Psoas muscle (tissue), 8 donors: Measurements from ENCODE around the gene LIMS1. TPM values are rescaled to one million over a fixed set of nuclear protein-coding genes. Genes with fewer than 3 reads are reported as not detected.

Source experiments
- ATAC-seq, 4 donors: fragments of 200-7000 bp; cut with Tn5 transposase; one replicate each; pipeline ENCODE4 v1.9.1; 2020; ENCODE audit warnings: moderate library complexity in 3 of 4, mild to moderate bottlenecking in 2 of 4
- DNase-seq, 2 donors: peaks; one replicate each; pipeline ENCODE4 v3.0.0-alpha.2; 2020
- H3K27ac ChIP-seq: fragments of 200-600 bp; one replicate; pipeline ENCODE4 v1.8.0; 2022
- H3K27me3 ChIP-seq, 3 donors: fragments of 200-600 bp in 1 of 3; one replicate each; pipeline versions ENCODE4 v1.6.1 to v1.8.0; 2013 to 2022; ENCODE audit warnings: low read length in 2 of 3, mild to moderate bottlenecking in 2 of 3, moderate library complexity in 1 of 3; ENCODE audit not compliant: insufficient read depth in 3 of 3
- H3K36me3 ChIP-seq, 2 donors: fragments of 200-600 bp in 1 of 2; one replicate each; pipeline versions ENCODE4 v1.6.1 to v1.8.0; 2013 to 2022; ENCODE audit warnings: low read depth in 1 of 2, mild to moderate bottlenecking in 1 of 2, moderate library complexity in 1 of 2; ENCODE audit not compliant: insufficient read depth in 1 of 2
- H3K4me1 ChIP-seq: fragments of 200-600 bp; one replicate; pipeline ENCODE4 v1.8.0; 2022
- H3K4me3 ChIP-seq: fragments of 200-600 bp; one replicate; pipeline ENCODE4 v1.8.0; 2022; ENCODE audit warnings: mild to moderate bottlenecking
- H3K9me3 ChIP-seq: fragments of 200-600 bp; one replicate; pipeline ENCODE4 v1.8.0; 2022
- CTCF ChIP-seq: fragments of 200-600 bp; IDR thresholded peaks from one replicate; pipeline ENCODE4 v1.8.0; 2022; ENCODE audit warnings: antibody characterized with exemption
- WGBS, 3 donors: extraction: QIAGEN DNeasy Blood & Tissue Kit; methylation state at CpG; one replicate each; pipeline versions ENCODE4 v1.1.6 to v1.1.7; 2013; 5-methylcytosine and 5-hydroxymethylcytosine counted together
- intact Hi-C, 2 donors: fragments of 100-400 bp; cut with DNase I; formaldehyde crosslinking; loops; one replicate each; pipeline versions ENCODE4 v1.11.0 to v1.14.2; 2022
- polyA plus RNA-seq, 3 donors: library from polyadenylated mRNA; stranded (reverse); fragments of 200-250 nt; gene quantifications; one replicate each; pipeline ENCODE4 v1.2.3, GENCODE V29; 2013
- total RNA-seq, 4 donors: library from RNA; stranded (reverse); fragmentation: NEBNext Ultra II Directional in 2 of 4; extraction: Animal tissue kit (Norgen Biotek cat#: 25700) in 2 of 4; gene quantifications; one replicate each; pipeline versions ENCODE4 v1.2.1 to v1.2.4, GENCODE V29; 2021 to 2023
- donor health status: healthy with polysubstance abuse.
- donor health status: DM: no; HTN: no; CAD: no; lungs with moderate emphysema.
- donor health status: Bipolar disorder and iron deficiency.
- donor health status: healthy.
- donor health status: DM: yes; HTN: yes; CAD: no.
- donor health status: DM: no; HTN: no; CAD: no.
- donor health status: DM: no; HTN: no; CAD: no.
- donor health status: DM: yes; HTN: yes; CAD: no.

Gene LIMS1
- total and polyA plus RNA-seq, 7 donors: 50.5 to 287 (median 180) TPM

- Histone ChIP-seq H3K27ac (peak overlapping the region; percentile 79), H3K27me3 (no peaks in the 10 kb centered on the region), H3K4me3 (no peak overlapping the region), H3K36me3 (no peaks in the 10 kb centered on the region), H3K4me1 (peaks cover 49% of the 10 kb centered on the region), H3K9me3 (no peaks in the 10 kb centered on the region)
- intact Hi-C loops: loop anchor here in 1 of 2 donors (5.0 to 10.0 kb wide), 2 partner anchors 51 to 141 kb away; partner anchors contain the start of gene GCC2
- DNase-seq (no peak), ATAC-seq (no peak)
- no peak for TF ChIP-seq CTCF
- WGBS, 3 donors: 79 to 90% (median 84%) methylated on average over 7 of the region's 7 CpGs
Measured at GRCh38 chr2:108586116-108586515, 51.8 kb downstream of the LIMS1 start.

GRCh38 chr2:108586631-108587030 lies 52.4 kb downstream of the LIMS1 start:
- no peak overlapping the region for H3K4me3 ChIP-seq
- H3K36me3 ChIP-seq: no peaks in the 10 kb centered on the region
- no peak for TF ChIP-seq CTCF
- DNase-seq (no peak), ATAC-seq (no peak)
- intact Hi-C loops: loop anchor here in 1 of 2 donors (5.0 to 10.0 kb wide), 2 partner anchors 51 to 142 kb away; partner anchors contain the start of gene GCC2
- 35 to 44% (median 35%) methylated on average over 5 of the region's 5 CpGs for WGBS, 3 donors
- peaks cover 50% of the 10 kb centered on the region for H3K4me1 ChIP-seq
- no peaks in the 10 kb centered on the region for H3K9me3 ChIP-seq
- H3K27ac ChIP-seq: peak overlapping the region; percentile 79
- no peaks in the 10 kb centered on the region for H3K27me3 ChIP-seq

GRCh38 chr2:108587621-108588020 lies 53.4 kb downstream of the LIMS1 start:
- Histone ChIP-seq H3K4me3 (peak overlapping the region; percentile 23), H3K4me1 (peaks cover 52% of the 10 kb centered on the region), H3K36me3 (no peaks in the 10 kb centered on the region), H3K9me3 (no peaks in the 10 kb centered on the region), H3K27me3 (no peaks in the 10 kb centered on the region), H3K27ac (peak overlapping the region; percentile 79)
- intact Hi-C loops: loop anchor here in 1 of 2 donors (5.0 to 10.0 kb wide), 2 partner anchors 50 to 143 kb away; partner anchors contain the start of gene GCC2
- TF ChIP-seq CTCF: no peak
- ATAC-seq (peak; percentile 84 to 91 (median 88)), DNase-seq (peak; percentile 44 to 71)
- 9 to 18% (median 11%) methylated on average over 6 of the region's 6 CpGs for WGBS, 3 donors

- 61 to 67% (median 62%) methylated on average over 3 of the region's 3 CpGs for WGBS, 3 donors
- no peaks in the 10 kb centered on the region for H3K36me3 ChIP-seq
- DNase-seq (no peak), ATAC-seq (peak in 2 of 4 donors; percentile 40 to 51)
- TF ChIP-seq CTCF: no peak
- H3K9me3 ChIP-seq: no peaks in the 10 kb centered on the region
- H3K27ac ChIP-seq: peak overlapping the region; percentile 79
- no peaks in the 10 kb centered on the region for H3K27me3 ChIP-seq
- intact Hi-C loops: loop anchor here in 1 of 2 donors (5.0 to 10.0 kb wide), 2 partner anchors 49 to 143 kb away; partner anchors contain the start of gene GCC2
- peak overlapping the region; percentile 23 for H3K4me3 ChIP-seq
- H3K4me1 ChIP-seq: peaks cover 57% of the 10 kb centered on the region
Measured at GRCh38 chr2:108588070-108588668, 53.9 kb downstream of the LIMS1 start.
